Neural cell (in vitro differentiated cells): Measurements from ENCODE around the gene EFCAB8. TPM values are rescaled to one million over a fixed set of nuclear protein-coding genes. Genes with fewer than 3 reads are reported as not detected.
"Not testable (repeated sequence)": the region's sequence is repeated elsewhere in the genome, so short reads cannot be mapped to it uniquely, and the experiment has no call there.

Source experiments
- H2AFZ ChIP-seq: fragments of 200-600, 300-800 bp; sonication (generic), shearing (Covaris generic); 2 replicates; pipeline ENCODE4 v1.6.0; 2014; ENCODE audit warnings: low read depth, mild to moderate bottlenecking, antibody characterized with exemption, low read length, moderate library complexity
- H3F3A ChIP-seq: fragments of 200-600 bp; shearing (Covaris generic); 2 replicates; pipeline ENCODE4 v1.6.1; 2016; ENCODE audit warnings: mild to moderate bottlenecking, moderate library complexity, mixed read lengths, antibody characterized with exemption, low read length; ENCODE audit not compliant: insufficient read depth, poor library complexity, severe bottlenecking
- H3K27ac ChIP-seq: fragments of 200-600, 300-800 bp; sonication (generic), shearing (Covaris generic); 2 replicates; pipeline ENCODE4 v1.5.1; 2014; ENCODE audit warnings: mild to moderate bottlenecking, low read length, moderate library complexity
- H3K27me3 ChIP-seq: fragments of 300-800, 200-600 bp; sonication (generic), shearing (Covaris generic); 2 replicates; pipeline ENCODE4 v1.6.0; 2014; ENCODE audit warnings: mild to moderate bottlenecking, low read depth, low read length, moderate library complexity; ENCODE audit not compliant: insufficient read depth
- H3K36me3 ChIP-seq: fragments of 300-800, 200-600 bp; sonication (generic), shearing (Covaris generic); 2 replicates; pipeline ENCODE4 v1.5.1; 2014; ENCODE audit warnings: mild to moderate bottlenecking, antibody characterized with exemption, low read length, moderate library complexity; ENCODE audit not compliant: insufficient read depth
- H3K4me2 ChIP-seq: fragments of 300-800, 200-600 bp; sonication (generic), shearing (Covaris generic); 2 replicates; pipeline ENCODE4 v1.6.0; 2014; ENCODE audit warnings: mild to moderate bottlenecking, low read length
- H3K4me3 ChIP-seq: fragments of 300-800, 200-600 bp; sonication (generic), shearing (Covaris generic); 2 replicates; pipeline ENCODE4 v1.5.1; 2014; ENCODE audit warnings: mild to moderate bottlenecking, low read length, moderate library complexity
- H3K79me2 ChIP-seq: fragments of 200-600 bp; shearing (Covaris generic); replicated peaks from 2 replicates; pipeline ENCODE4 v1.6.0; 2014; ENCODE audit warnings: mild to moderate bottlenecking, low read length, moderate library complexity; ENCODE audit not compliant: insufficient read depth
- H3K9ac ChIP-seq: fragments of 300-800, 200-600 bp; sonication (generic), shearing (Covaris generic); 2 replicates; pipeline ENCODE4 v1.6.1; 2016; ENCODE audit warnings: mild to moderate bottlenecking, low read length, mixed read lengths
- H3K9me2 ChIP-seq: fragments of 200-600 bp; shearing (Covaris generic); 2 replicates; pipeline ENCODE4 v1.6.1; 2016; ENCODE audit warnings: mild to moderate bottlenecking, low read length, mixed read lengths; ENCODE audit not compliant: insufficient read depth
- H3K9me3 ChIP-seq: fragments of 200-600, 300-800 bp; sonication (generic), shearing (Covaris generic); 2 replicates; pipeline ENCODE4 v1.6.1; 2016; ENCODE audit warnings: mild to moderate bottlenecking, mixed run types, low read length, moderate library complexity, mixed read lengths
- H4K20me1 ChIP-seq: fragments of 200-600 bp; shearing (Covaris generic); 2 replicates; pipeline ENCODE4 v1.6.1; 2016; ENCODE audit warnings: mild to moderate bottlenecking, mixed run types; ENCODE audit not compliant: insufficient read depth
- CTCF ChIP-seq: fragments of 450-650 bp; IDR thresholded peaks from 2 replicates; pipeline ENCODE4 v1.5.1; 2014; ENCODE audit warnings: antibody characterized with exemption, mild to moderate bottlenecking, moderate library complexity; ENCODE audit not compliant: poor library complexity, severe bottlenecking
- EP300 ChIP-seq: fragments of 450-650 bp; conservative IDR thresholded peaks from 2 replicates; pipeline ENCODE4 v1.6.1; 2014; ENCODE audit warnings: antibody characterized with exemption, mild to moderate bottlenecking, moderate library complexity; ENCODE audit not compliant: poor library complexity, severe bottlenecking
- EZH2 ChIP-seq: fragments of 200-600, 300-800 bp; shearing (Covaris generic), sonication (generic); IDR thresholded peaks from 2 replicates; pipeline ENCODE4 v1.6.1; 2014; ENCODE audit warnings: antibody characterized with exemption, low read length, borderline replicate concordance, mild to moderate bottlenecking; ENCODE audit not compliant: insufficient read depth, poor library complexity, severe bottlenecking
- MXI1 ChIP-seq: fragments of 450-650 bp; conservative IDR thresholded peaks from 2 replicates; pipeline ENCODE4 v1.6.1; 2014; ENCODE audit warnings: antibody characterized with exemption, mild to moderate bottlenecking; ENCODE audit not compliant: poor library complexity, severe bottlenecking
- POLR2AphosphoS5 ChIP-seq: IDR thresholded peaks from 2 replicates; pipeline ENCODE4 v1.6.1; 2012
- RAD21 ChIP-seq: fragments of 450-650 bp; conservative IDR thresholded peaks from 2 replicates; pipeline ENCODE4 v1.6.1; 2014; ENCODE audit warnings: antibody characterized with exemption, mild to moderate bottlenecking, moderate library complexity
- REST ChIP-seq: IDR thresholded peaks from 2 replicates; pipeline ENCODE4 v1.6.1; 2012; ENCODE audit warnings: borderline replicate concordance
- SMC3 ChIP-seq: fragments of 450-650 bp; conservative IDR thresholded peaks from 2 replicates; pipeline ENCODE4 v1.6.1; 2014; ENCODE audit warnings: antibody characterized with exemption, mild to moderate bottlenecking, moderate library complexity; ENCODE audit not compliant: poor library complexity
- TAF1 ChIP-seq: IDR thresholded peaks from 2 replicates; pipeline ENCODE4 v1.6.1; 2012; ENCODE audit warnings: low read depth
- polyA plus RNA-seq: library from polyadenylated mRNA; depleted of rRNA; stranded (reverse); fragments of >200 nt; gene quantifications from 2 replicates; pipeline ENCODE4 v1.2.3, GENCODE V29; 2014

Gene EFCAB8
- polyA plus RNA-seq, 1 donor from 2014 or later: not detected

- H3K79me2 ChIP-seq: no peaks in the 10 kb centered on the region
- H3K4me2 ChIP-seq: no peak overlapping the region
- H3K27ac ChIP-seq: no peak overlapping the region
- TF ChIP-seq POLR2AphosphoS5 (no peak), MXI1 (no peak), RAD21 (no peak), TAF1 (no peak), CTCF (no peak), EZH2 (no peak), EP300 (no peak), REST (no peak), SMC3 (no peak)
- H4K20me1 ChIP-seq: no peaks in the 10 kb centered on the region
- H2AFZ ChIP-seq: no peak overlapping the region
- H3K36me3 ChIP-seq: no peaks in the 10 kb centered on the region
- no peaks in the 10 kb centered on the region for H3K9me2 ChIP-seq
- H3K4me3 ChIP-seq: no peak overlapping the region
- H3F3A ChIP-seq: no peaks in the 10 kb centered on the region
- H3K9ac ChIP-seq: no peak overlapping the region
- no peaks in the 10 kb centered on the region for H3K9me3 ChIP-seq
- H3K27me3 ChIP-seq: no peaks in the 10 kb centered on the region
Observed at GRCh38 chr20:32946629-32947028, 87.9 kb downstream of the EFCAB8 start.

- not testable (repeated sequence) for H4K20me1 ChIP-seq, H3K36me3 ChIP-seq, H3F3A ChIP-seq, H3K27me3 ChIP-seq, H3K79me2 ChIP-seq, H3K27ac ChIP-seq, H3K9me2 ChIP-seq, H3K9me3 ChIP-seq, H3K4me2 ChIP-seq, H3K4me3 ChIP-seq, H3K9ac ChIP-seq, H2AFZ ChIP-seq
Observed at GRCh38 chr20:32950539-32950938, 91.8 kb downstream of the EFCAB8 start.

GRCh38 chr20:32957459-32957858 lies 98.7 kb downstream of the EFCAB8 start:
- Histone ChIP-seq H3K27me3 (no peaks in the 10 kb centered on the region), H3K9ac (no peak overlapping the region), H4K20me1 (no peaks in the 10 kb centered on the region), H3K9me2 (no peaks in the 10 kb centered on the region), H3K27ac (no peak overlapping the region), H3K36me3 (no peaks in the 10 kb centered on the region), H3K9me3 (no peaks in the 10 kb centered on the region), H3K4me2 (no peak overlapping the region), H2AFZ (no peak overlapping the region), H3F3A (no peaks in the 10 kb centered on the region), H3K79me2 (no peaks in the 10 kb centered on the region), H3K4me3 (no peak overlapping the region)
- no peak for TF ChIP-seq POLR2AphosphoS5
- TF ChIP-seq SMC3: no peak
- no peak for TF ChIP-seq EZH2
- no peak for TF ChIP-seq CTCF
- no peak for TF ChIP-seq REST
- TF ChIP-seq EP300: no peak
